CD4-positive, alpha-beta T cell treated with Interleukin-6 for 4 hours (primary cell): ENCODE data around the gene CCDC192.

Experiments
- DNase-seq: peaks from one replicate; pipeline ENCODE4 v3.0.0-alpha.2; 2020; ENCODE audit warnings: mixed read lengths

Gene CCDC192

DNA sequence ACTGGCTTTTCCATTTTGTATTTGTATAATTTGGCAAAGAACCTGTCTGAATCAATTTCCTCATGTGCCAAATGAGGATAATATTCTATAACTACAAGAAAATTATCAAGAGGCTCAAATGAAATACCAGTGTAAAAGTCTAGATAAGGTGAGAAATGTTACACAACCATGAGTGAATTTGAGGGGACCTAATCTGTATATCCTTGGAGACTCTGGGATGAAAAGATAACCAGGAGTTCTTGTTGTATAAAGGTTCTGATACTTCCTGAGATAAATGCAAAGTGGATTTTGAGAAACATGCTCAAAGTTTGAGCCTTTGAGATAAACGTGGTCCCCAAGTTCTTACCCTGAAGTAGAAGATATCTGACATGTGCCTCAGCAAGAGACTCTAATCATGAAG lies 260.0 kb downstream of the CCDC192 start:
- no peak for DNase-seq

DNA sequence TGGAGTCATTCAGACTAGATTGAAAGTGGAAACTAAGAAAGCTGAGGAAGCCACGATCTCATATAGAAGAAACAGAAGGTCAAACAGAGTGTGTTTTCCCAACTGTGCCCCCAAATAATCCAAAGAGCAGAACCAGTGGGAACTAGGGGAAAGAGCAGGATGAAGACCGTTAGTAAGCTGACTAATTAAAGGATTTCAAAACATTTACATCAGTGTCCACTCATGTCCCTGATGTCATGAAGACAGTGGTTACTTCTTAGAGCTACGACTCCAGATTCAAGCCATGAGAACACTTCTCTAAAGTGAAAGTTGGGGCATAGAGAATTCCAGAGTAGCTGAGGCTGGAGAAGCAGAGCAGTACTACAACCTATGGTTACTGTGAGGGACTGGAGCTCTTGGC lies 260.7 kb downstream of the CCDC192 start:
- DNase-seq, result no peak

GRCh38 chr5:127967323-127967982 lies 264.3 kb downstream of the CCDC192 start:
- no peak for DNase-seq

GRCh38 chr5:127967983-127968592 lies 264.9 kb downstream of the CCDC192 start:
- DNase-seq, result no peak

- no peak for DNase-seq
These were observed 265.8 kb downstream of the CCDC192 start for GRCh38 chr5:127969002-127969401.

DNA sequence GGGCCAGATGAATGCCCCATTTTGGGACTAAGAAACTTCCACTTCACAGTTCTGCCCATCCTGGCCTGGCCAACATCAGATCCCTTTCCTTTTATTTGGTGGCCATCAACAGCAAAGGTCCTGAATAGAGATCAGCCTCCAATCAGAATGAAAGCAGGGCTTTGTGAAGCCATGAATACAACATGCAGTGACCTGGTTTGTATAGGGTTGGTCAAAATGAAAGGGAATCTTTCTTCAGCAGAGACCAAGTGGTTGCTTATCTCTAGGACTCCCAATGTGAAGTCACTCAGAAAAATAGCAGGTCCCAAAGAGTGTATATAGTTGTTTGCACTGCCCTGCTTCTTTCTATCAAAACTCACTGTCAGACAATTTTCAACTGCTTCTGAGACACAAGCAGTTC lies 266.5 kb downstream of the CCDC192 start:
- no peak for DNase-seq

DNA sequence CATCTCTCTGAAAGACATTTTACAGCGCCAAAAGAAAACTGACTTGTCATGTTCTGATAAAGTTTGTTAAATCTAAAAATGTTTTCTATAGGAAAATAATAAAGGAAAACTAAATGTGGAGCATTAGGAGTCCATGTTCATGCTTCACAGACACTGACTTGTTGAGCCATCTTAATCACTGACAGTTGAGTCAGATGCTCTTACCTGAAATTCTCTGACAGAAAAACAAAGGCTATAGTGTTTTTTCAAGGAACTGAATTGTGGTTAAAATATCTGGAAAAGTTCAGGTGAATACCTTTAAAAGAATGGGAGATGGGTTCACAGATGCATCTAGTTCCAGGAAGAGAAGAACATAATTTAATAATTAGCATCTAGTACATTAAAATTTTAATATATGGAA lies 266.9 kb downstream of the CCDC192 start:
- no peak for DNase-seq

DNA sequence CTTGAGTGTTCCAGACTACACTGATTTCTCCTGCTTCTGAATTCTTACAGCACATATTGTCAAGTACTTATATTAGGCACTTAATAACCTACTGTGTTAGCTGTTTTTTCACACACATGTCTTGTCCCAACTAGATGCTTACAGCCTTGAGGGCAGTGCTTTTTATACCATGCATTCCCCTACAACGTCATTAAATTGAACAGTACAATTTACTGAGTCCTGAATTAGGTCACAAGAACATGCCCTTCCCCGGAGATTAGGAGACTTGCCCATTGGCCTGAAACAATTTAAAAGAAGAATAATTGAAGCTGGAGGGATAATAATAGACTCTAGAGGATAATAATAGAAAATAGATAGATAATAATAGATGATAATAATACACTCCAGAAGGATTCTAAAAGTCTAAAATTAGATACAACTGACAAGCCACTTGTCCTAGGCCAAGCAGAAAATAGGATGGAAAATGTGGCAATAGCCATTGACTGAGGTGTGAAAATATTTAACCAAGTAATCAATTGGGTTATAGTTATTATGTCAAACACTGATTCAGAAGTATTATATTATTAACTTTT lies 267.7 kb downstream of the CCDC192 start:
- no peak for DNase-seq

GRCh38 chr5:127975961-127976360 lies 272.8 kb downstream of the CCDC192 start:
- DNase-seq, result no peak

DNA sequence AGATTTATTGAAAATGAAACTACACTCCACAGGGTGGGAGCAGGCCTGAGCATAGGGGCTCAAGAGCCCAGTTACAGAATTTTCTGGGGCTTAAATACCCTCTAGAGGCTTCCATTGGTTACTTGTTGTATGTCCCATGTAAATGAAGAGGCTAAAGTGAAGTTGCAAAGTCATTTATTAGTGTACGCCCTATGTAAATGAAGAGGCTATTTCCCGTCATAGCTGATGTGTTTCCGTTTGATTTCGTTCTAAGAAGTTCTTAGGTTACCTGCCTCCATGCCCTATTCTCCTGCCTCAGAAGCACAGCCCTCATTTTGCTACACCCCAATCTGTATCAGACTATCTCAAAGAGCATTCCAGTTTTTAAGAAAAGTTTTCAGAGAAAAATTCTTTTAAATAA lies 273.3 kb downstream of the CCDC192 start:
- no peak for DNase-seq

GRCh38 chr5:127976991-127977717 lies 274.0 kb downstream of the CCDC192 start:
- DNase-seq, result no peak

GRCh38 chr5:127978738-127979300 lies 275.6 kb downstream of the CCDC192 start:
- DNase-seq, result no peak

DNA sequence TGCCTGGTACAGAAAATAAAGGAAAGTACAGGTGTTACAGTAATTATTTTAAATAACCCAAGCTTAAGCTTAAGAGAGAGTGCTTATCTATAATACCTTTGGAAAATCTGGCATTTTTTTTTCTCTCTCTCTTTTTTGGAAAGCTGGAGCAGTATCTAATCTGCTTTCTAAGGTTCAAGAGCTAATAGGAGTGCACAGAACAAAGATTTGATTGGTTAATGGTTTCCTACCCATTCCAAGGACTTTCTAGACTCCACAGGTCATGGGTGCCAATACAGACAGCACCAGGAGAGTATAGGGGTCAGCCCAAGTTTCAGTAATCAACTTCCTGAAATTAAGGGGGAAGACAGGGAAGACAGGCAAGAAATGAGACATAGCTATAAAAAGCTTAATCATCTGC lies 276.3 kb downstream of the CCDC192 start:
- DNase-seq, result no peak

DNA sequence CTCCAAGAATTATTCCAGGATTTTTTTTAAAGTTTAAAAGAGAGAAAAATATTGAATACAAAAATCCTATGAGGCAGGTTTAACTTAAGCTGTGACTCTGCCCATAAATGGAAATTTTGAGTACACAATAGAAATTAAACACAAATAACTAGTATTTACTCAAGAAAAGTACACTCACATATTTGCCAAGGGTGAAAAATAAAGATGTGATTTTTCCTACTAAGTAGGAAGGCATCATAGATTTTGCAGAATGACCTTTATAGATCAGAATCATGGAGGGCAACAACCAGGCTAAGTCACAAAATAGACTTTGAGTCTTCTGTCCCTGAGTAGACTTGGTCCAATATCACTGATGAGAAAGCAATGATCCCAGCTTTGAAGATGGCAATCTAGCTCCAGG lies 277.7 kb downstream of the CCDC192 start:
- no peak for DNase-seq

GRCh38 chr5:127981498-127981897 lies 278.3 kb downstream of the CCDC192 start:
- no peak for DNase-seq

- no peak for DNase-seq
These were observed 282.7 kb downstream of the CCDC192 start for GRCh38 chr5:127985811-127986325.

- no peak for DNase-seq
These were observed 284.4 kb downstream of the CCDC192 start for GRCh38 chr5:127987354-127988145.

DNA sequence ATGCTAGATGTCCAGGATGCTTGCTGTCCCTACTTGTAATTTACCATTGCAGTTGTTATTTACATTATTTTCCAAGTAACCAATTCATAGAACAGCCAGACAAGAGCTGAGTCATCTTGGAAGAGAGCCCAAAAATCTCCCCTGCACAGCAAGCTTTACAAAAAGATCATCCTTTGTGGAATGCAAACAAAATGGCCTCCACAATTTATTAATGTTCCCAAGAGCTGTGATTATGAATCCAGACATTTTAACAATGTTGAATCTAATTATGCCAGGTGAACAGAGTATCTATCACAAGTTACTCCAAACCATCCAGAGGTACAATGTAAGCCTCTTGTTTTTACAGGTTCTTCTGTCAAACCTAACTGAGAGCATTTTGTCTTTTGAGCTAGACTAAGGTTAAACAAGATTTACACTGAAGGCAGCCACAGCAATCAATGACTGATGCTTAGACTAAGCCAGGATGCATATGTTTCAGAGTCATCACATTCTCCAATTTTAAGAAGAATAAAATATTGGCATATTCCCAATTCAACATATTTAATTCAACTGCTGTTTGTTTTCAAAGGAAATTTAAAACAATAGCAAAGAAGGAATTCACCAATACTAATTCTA lies 285.1 kb downstream of the CCDC192 start:
- no peak for DNase-seq
